GM18498 (cell line): ENCODE data around the gene C1QTNF9.
"Not testable (repeated sequence)": the region's sequence is repeated elsewhere in the genome, so short reads cannot be mapped to it uniquely, and the experiment has no call there.

Source experiments
- ATAC-seq: cut with Tn5 transposase; IDR thresholded peaks from one replicate; pipeline ENCODE4 v1.9.1; 2021; ENCODE audit warnings: mild to moderate bottlenecking, moderate library complexity; ENCODE audit not compliant: unreplicated experiment

C1QTNF9 gene

GRCh38 chr13:24319641-24320040, 10.3 kb downstream of the C1QTNF9 start:
- ATAC-seq = not testable (repeated sequence)

GRCh38 chr13:24321416-24321815, 12.0 kb downstream of the C1QTNF9 start:
- not testable (repeated sequence) for ATAC-seq

- not testable (repeated sequence) for ATAC-seq
Observed at GRCh38 chr13:24322470-24322869, 13.1 kb downstream of the C1QTNF9 start.

GRCh38 chr13:24323036-24323738, 13.8 kb downstream of the C1QTNF9 start:
- ATAC-seq = no peak

GRCh38 chr13:24323739-24324075, 14.3 kb downstream of the C1QTNF9 start:
- no peak for ATAC-seq

- not testable (repeated sequence) for ATAC-seq
Observed at GRCh38 chr13:24327598-24327997, 18.2 kb downstream of the C1QTNF9 start.

GRCh38 chr13:24328145-24328544, 18.8 kb downstream of the C1QTNF9 start:
- no peak for ATAC-seq

GRCh38 chr13:24338721-24339120, 29.3 kb downstream of the C1QTNF9 start:
- no peak for ATAC-seq

- no peak for ATAC-seq
Observed at GRCh38 chr13:24339937-24340607, 30.7 kb downstream of the C1QTNF9 start.

- ATAC-seq = no peak
Observed at GRCh38 chr13:24340608-24340955, 31.2 kb downstream of the C1QTNF9 start.

- no peak for ATAC-seq
Observed at GRCh38 chr13:24341439-24341838, 32.1 kb downstream of the C1QTNF9 start.

GRCh38 chr13:24348385-24348784, 39.0 kb downstream of the C1QTNF9 start:
- ATAC-seq = no peak

GRCh38 chr13:24348797-24349515, 39.6 kb downstream of the C1QTNF9 start:
- no peak for ATAC-seq

GRCh38 chr13:24349778-24350664, 40.6 kb downstream of the C1QTNF9 start:
- not testable (repeated sequence) for ATAC-seq

- no peak for ATAC-seq
Observed at GRCh38 chr13:24351423-24351822, 42.0 kb downstream of the C1QTNF9 start.

GRCh38 chr13:24353736-24354135, 44.4 kb downstream of the C1QTNF9 start:
- no peak for ATAC-seq

- no peak for ATAC-seq
Observed at GRCh38 chr13:24355103-24355502, 45.7 kb downstream of the C1QTNF9 start.

GRCh38 chr13:24356270-24356669, 46.9 kb downstream of the C1QTNF9 start:
- no peak for ATAC-seq

GRCh38 chr13:24356837-24357236, 47.5 kb downstream of the C1QTNF9 start:
- ATAC-seq = no peak

GRCh38 chr13:24357756-24358155, 48.4 kb downstream of the C1QTNF9 start:
- ATAC-seq = no peak

GRCh38 chr13:24358836-24359235, 49.5 kb downstream of the C1QTNF9 start:
- ATAC-seq = not testable (repeated sequence)
